HepG2 (cell line): Measurements from ENCODE around the gene SGK1. TPM values are rescaled to one million over a fixed set of nuclear protein-coding genes. Genes with fewer than 3 reads are reported as not detected.

ENCODE experiments used
- ATF4 ChIP-seq, 2 experiments: fragments of 450-650 bp in 1 of 2; sonication (generic) in 1 of 2; formaldehyde crosslinking; IDR thresholded peaks; 2 replicates each; pipeline versions ENCODE4 v1.5.0 to v1.8.0; 2020 to 2022; ENCODE audit warnings: mild to moderate bottlenecking in 1 of 2, missing genetic modification reagents in 1 of 2
- BATF2 ChIP-seq: sonication (generic); formaldehyde crosslinking; IDR thresholded peaks from 2 replicates; pipeline ENCODE4 v1.8.0; 2022; ENCODE audit warnings: mild to moderate bottlenecking, missing genetic modification reagents, moderate library complexity
- BCL6 ChIP-seq: IDR thresholded peaks from 2 replicates; pipeline ENCODE4 v1.6.1; 2016; ENCODE audit warnings: missing genetic modification reagents, missing compliant biosample characterization
- BCLAF1 ChIP-seq: fragments of 450-650 bp; IDR thresholded peaks from 2 replicates; pipeline ENCODE4 v1.6.1; 2017; ENCODE audit warnings: mild to moderate bottlenecking
- CC2D1A ChIP-seq: sonication (generic); formaldehyde crosslinking; IDR thresholded peaks from 2 replicates; pipeline ENCODE4 v1.8.1; 2023; ENCODE audit warnings: mild to moderate bottlenecking, missing genetic modification reagents
- ELF4 ChIP-seq: sonication (generic); formaldehyde crosslinking; IDR thresholded peaks from 2 replicates; pipeline ENCODE4 v1.5.0; 2020; ENCODE audit warnings: missing genetic modification reagents, mild to moderate bottlenecking, moderate library complexity, borderline replicate concordance
- KDM3A ChIP-seq: IDR thresholded peaks from 2 replicates; pipeline ENCODE4 v1.6.1; 2018; ENCODE audit warnings: low read depth, missing compliant biosample characterization
- KDM6A ChIP-seq: IDR thresholded peaks from 2 replicates; pipeline ENCODE4 v1.6.1; 2016; ENCODE audit warnings: low read depth
- MEIS2 ChIP-seq: sonication (generic); formaldehyde crosslinking; IDR thresholded peaks from 2 replicates; pipeline ENCODE4 v1.9.0; 2021; ENCODE audit warnings: mild to moderate bottlenecking, missing genetic modification reagents
- NCOR1 ChIP-seq: fragments of 200-600 bp; sonication (generic); IDR thresholded peaks from 2 replicates; pipeline ENCODE4 v1.7.0; 2017; ENCODE audit warnings: antibody characterized with exemption, low read length, borderline replicate concordance
- NR1H2 ChIP-seq: sonication (generic); formaldehyde crosslinking; IDR thresholded peaks from 2 replicates; pipeline ENCODE4 v1.8.1; 2022; ENCODE audit warnings: low read depth, missing genetic modification reagents, borderline replicate concordance
- PHF5A ChIP-seq: IDR thresholded peaks from one replicate; pipeline ENCODE4 v1.6.1; 2018; ENCODE audit warnings: low read depth, missing genetic modification reagents; ENCODE audit not compliant: unreplicated experiment
- REL ChIP-seq: sonication (generic); formaldehyde crosslinking; conservative IDR thresholded peaks from 2 replicates; pipeline ENCODE4 v1.8.0; 2022; ENCODE audit warnings: mild to moderate bottlenecking, missing genetic modification reagents, moderate library complexity
- SMAD3 ChIP-seq: sonication (generic); formaldehyde crosslinking; IDR thresholded peaks from 2 replicates; pipeline ENCODE4 v1.4.0; 2020; ENCODE audit warnings: missing genetic modification reagents
- SNAI1 ChIP-seq: sonication (generic); formaldehyde crosslinking; IDR thresholded peaks from 2 replicates; pipeline ENCODE4 v1.5.0; 2020; ENCODE audit warnings: mild to moderate bottlenecking, missing genetic modification reagents, borderline replicate concordance
- SOX5 ChIP-seq: IDR thresholded peaks from 2 replicates; pipeline ENCODE4 v1.6.1; 2016; ENCODE audit warnings: borderline replicate concordance
- TARDBP ChIP-seq: sonication (generic); formaldehyde crosslinking; IDR thresholded peaks from 2 replicates; pipeline ENCODE4 v1.8.0; 2022; ENCODE audit warnings: mild to moderate bottlenecking, missing genetic modification reagents
- TGIF2 ChIP-seq: IDR thresholded peaks from 2 replicates; pipeline ENCODE4 v1.6.1; 2016; ENCODE audit warnings: control low read depth, missing compliant biosample characterization
- ZBTB7A ChIP-seq: sonication (generic); formaldehyde crosslinking; IDR thresholded peaks from 2 replicates; pipeline ENCODE4 v1.8.0; 2022; ENCODE audit warnings: mild to moderate bottlenecking, missing genetic modification reagents
- ZNF275 ChIP-seq: sonication (generic); formaldehyde crosslinking; IDR thresholded peaks from 2 replicates; pipeline ENCODE4 v1.8.0; 2022; ENCODE audit warnings: missing genetic modification reagents, mild to moderate bottlenecking, inconsistent platforms, borderline replicate concordance
- ZNF331 ChIP-seq: sonication (generic); formaldehyde crosslinking; IDR thresholded peaks from 2 replicates; pipeline ENCODE4 v1.4.0; 2020; ENCODE audit warnings: missing genetic modification reagents
- ZNF496 ChIP-seq: sonication (generic); formaldehyde crosslinking; IDR thresholded peaks from 2 replicates; pipeline ENCODE4 v1.8.1; 2023; ENCODE audit warnings: mild to moderate bottlenecking, moderate library complexity, missing genetic modification reagents; ENCODE audit not compliant: insufficient replicate concordance
- ZNF530 ChIP-seq: sonication (generic); formaldehyde crosslinking; IDR thresholded peaks from 2 replicates; pipeline ENCODE4 v1.5.0; 2020; ENCODE audit warnings: low read depth, mild to moderate bottlenecking, missing genetic modification reagents
- ZNF552 ChIP-seq: sonication (generic); formaldehyde crosslinking; IDR thresholded peaks from 2 replicates; pipeline ENCODE4 v1.9.0; 2022; ENCODE audit warnings: missing genetic modification reagents, mild to moderate bottlenecking, borderline replicate concordance
- ZNF777 ChIP-seq: sonication (generic); formaldehyde crosslinking; IDR thresholded peaks from 2 replicates; pipeline ENCODE4 v1.4.0; 2020; ENCODE audit warnings: missing genetic modification reagents
- polyA plus RNA-seq, 8 experiments: library from polyadenylated mRNA; depleted of rRNA in 3 of 8; stranded (reverse) in 7 of 8; unstranded in 1 of 8; fragments of >200 nt; fragmentation: Illumina TruSeq in 4 of 8; extraction: Trizol in 4 of 8; gene quantifications; 2 replicates each; pipeline versions ENCODE4 v1.2.1 to v1.2.3, GENCODE V29; 2011 to 2016; ENCODE audit warnings: low read depth in 4 of 8, missing spikeins in 1 of 8, mixed read lengths in 1 of 8; ENCODE audit not compliant: insufficient read depth in 1 of 8
- total RNA-seq, 5 experiments: library from RNA; depleted of rRNA; stranded (reverse); fragments of >200 nt; fragmentation: Illumina TruSeq; extraction: Trizol; gene quantifications; 2 replicates each; pipeline ENCODE4 v1.2.3, GENCODE V29; 2016; ENCODE audit warnings: low read depth in 1 of 5

SGK1 gene
- total and polyA plus RNA-seq, 2 of the 13 experiments (the other 11 are each of a cell fraction or from before 2014, with no cell fraction given) = 56.1 to 56.2 TPM

GRCh38 chr6:134198093-134198492 lies 119.8 kb downstream of the SGK1 start (continued):
- TF ChIP-seq ZNF275 (no peak), ZNF777 (CRISPR knock-in tag) (no peak), BCLAF1 (no peak), ZNF496 (CRISPR knock-in tag) (no peak), TARDBP (CRISPR knock-in tag) (peak; percentile 93), TGIF2 (CRISPR knock-in tag) (peak; percentile 53; the same call in 1 of the 2 replicates), ZNF552 (CRISPR knock-in tag) (no peak), NCOR1 (peak; percentile 92; the same call in 1 of the 2 replicates), BATF2 (CRISPR knock-in tag) (no peak), BCL6 (CRISPR knock-in tag) (peak; percentile 96), CC2D1A (CRISPR knock-in tag) (no peak), ZNF530 (CRISPR knock-in tag) (no peak), NR1H2 (CRISPR knock-in tag) (no peak), SMAD3 (peak; percentile 93), SNAI1 (CRISPR knock-in tag) (no peak), ZNF331 (CRISPR knock-in tag) (peak; percentile 93), KDM6A (CRISPR knock-in tag) (peak; percentile 85), ELF4 (no peak), SOX5 (CRISPR knock-in tag) (peak; percentile 98), KDM3A (0 out of 2 replicates have a peak, but pooled peaks have one; percentile 30), REL (no peak), ZBTB7A (no peak), PHF5A (peak; percentile 71), ATF4 (CRISPR knock-in tag; IDR thresholded peaks at IDR 0.05) (peak in 1 of 2 experiments; percentile 78; a peak in 2 of 4 replicates), MEIS2 (CRISPR knock-in tag) (peak; percentile 68; the same call in 1 of the 2 replicates)
